Endothelial cell of umbilical vein (primary cell): ENCODE measurements around the gene CALN1. TPM values are rescaled to one million over a fixed set of nuclear protein-coding genes. Genes with fewer than 3 reads are reported as not detected.

ENCODE experiments used
- BruUV-seq: library from RNA; stranded (reverse); fragments of 400-500 nt; replicated peaks from 2 replicates; lab custom pipeline; 2021; lab: Mats Ljungman, UMichigan
- CTCF ChIA-PET: fragments of 300-600, 350-600 bp; sonication (Branson Sonifier 250); formaldehyde crosslinking; loops from one replicate; lab custom pipeline; 2021; ENCODE audit warnings: antibody characterized with exemption, inconsistent platforms; lab: Charles Lee
- POLR2A ChIA-PET: fragments of 300-600, 350-600 bp; sonication (Branson Sonifier 250); formaldehyde crosslinking; loops from one replicate; lab custom pipeline; 2021; ENCODE audit warnings: antibody characterized with exemption, inconsistent platforms; lab: Charles Lee
- DNase-seq: peaks from one replicate; pipeline ENCODE4 v3.0.0-alpha.2; 2011; ENCODE audit warnings: low read depth, low spot score
- FAIRE-seq: peaks from 2 replicates; lab custom pipeline; 2011; peaks lifted over from hg19 to GRCh38; lab: Jason Lieb, UNC
- H2AFZ ChIP-seq: 2 replicates; pipeline ENCODE4 v1.6.0; 2012; ENCODE audit warnings: low read depth, low read length, control low read depth, inconsistent platforms
- H3K27ac ChIP-seq: 2 replicates; pipeline ENCODE4 v1.5.1; 2011; ENCODE audit warnings: low read depth, mild to moderate bottlenecking, control low read depth, low read length, moderate library complexity; ENCODE audit not compliant: insufficient read depth
- H3K27me3 ChIP-seq, 2 experiments: 2 replicates each; pipeline versions ENCODE4 v1.6.0 to v1.6.1; 2011; ENCODE audit warnings: low read length in 2 of 2, mixed read lengths in 1 of 2; ENCODE audit not compliant: control insufficient read depth in 2 of 2, insufficient read depth in 2 of 2
- H3K36me3 ChIP-seq, 2 experiments: 2 replicates in 1 of 2; 3 replicates in 1 of 2; pipeline ENCODE4 v1.5.1; 2011; ENCODE audit warnings: low read length in 2 of 2, mild to moderate bottlenecking in 1 of 2, moderate library complexity in 1 of 2; ENCODE audit not compliant: control insufficient read depth in 2 of 2, insufficient read depth in 2 of 2; ENCODE audit errors: extremely low read depth in 1 of 2
- H3K4me1 ChIP-seq: 3 replicates; pipeline ENCODE4 v1.5.1; 2011; ENCODE audit warnings: mild to moderate bottlenecking, low read length; ENCODE audit not compliant: control insufficient read depth, insufficient read depth; ENCODE audit errors: extremely low read depth
- H3K4me2 ChIP-seq: 2 replicates; pipeline ENCODE4 v1.6.1; 2011; ENCODE audit warnings: low read length, control low read depth, mixed read lengths; ENCODE audit not compliant: insufficient read depth
- H3K4me3 ChIP-seq, 3 experiments: fragments of 200-600 bp in 1 of 3; sonication (generic), shearing (Covaris generic) in 1 of 3; replicated peaks in 1 of 3; 2 replicates each; pipeline ENCODE4 v1.5.1; 2011 to 2016; ENCODE audit warnings: control low read depth in 3 of 3, low read length in 3 of 3, mild to moderate bottlenecking in 2 of 3, inconsistent platforms in 1 of 3, low read depth in 1 of 3, moderate library complexity in 1 of 3; ENCODE audit not compliant: insufficient read depth in 1 of 3
- H3K79me2 ChIP-seq: 2 replicates; pipeline ENCODE4 v1.6.0; 2012; ENCODE audit warnings: low read length, inconsistent platforms; ENCODE audit not compliant: control insufficient read depth, insufficient read depth
- H3K9ac ChIP-seq: replicated peaks from 2 replicates; pipeline ENCODE3; 2011; ENCODE audit warnings: low read length, control low read depth; ENCODE audit not compliant: insufficient read depth; ENCODE audit errors: extremely low read depth
- H3K9me1 ChIP-seq: replicated peaks from 3 replicates; pipeline ENCODE4 v1.6.0; 2011; ENCODE audit warnings: mild to moderate bottlenecking, low read length; ENCODE audit not compliant: control insufficient read depth, insufficient read depth; ENCODE audit errors: extremely low read depth
- H3K9me3 ChIP-seq: replicated peaks from 2 replicates; pipeline ENCODE4 v1.5.1; 2012; ENCODE audit warnings: low read length, inconsistent platforms; ENCODE audit not compliant: control insufficient read depth, insufficient read depth
- H4K20me1 ChIP-seq: replicated peaks from 2 replicates; pipeline ENCODE3; 2011; ENCODE audit warnings: mild to moderate bottlenecking, low read length; ENCODE audit not compliant: control insufficient read depth, insufficient read depth; ENCODE audit errors: extremely low read depth
- CTCF ChIP-seq, 2 donors: IDR thresholded peaks; 1 replicate in 1 of 2; 2 replicates in 1 of 2; pipeline ENCODE4 v1.5.1; 2011; ENCODE audit warnings: low read length in 2 of 2, mild to moderate bottlenecking in 2 of 2, moderate library complexity in 2 of 2, control low read depth in 1 of 2, inconsistent platforms in 1 of 2, low read depth in 1 of 2; ENCODE audit not compliant: insufficient read depth in 1 of 2; ENCODE audit errors: extremely low read depth in 1 of 2
- EZH2 ChIP-seq: IDR thresholded peaks from 2 replicates; pipeline ENCODE4 v1.6.1; 2012; ENCODE audit warnings: borderline replicate concordance, low read depth, mild to moderate bottlenecking, moderate library complexity, low read length, inconsistent platforms; ENCODE audit not compliant: severe bottlenecking
- FOS ChIP-seq: IDR thresholded peaks from 2 replicates; pipeline ENCODE4 v1.6.1; 2011; ENCODE audit warnings: mild to moderate bottlenecking, low read length, moderate library complexity, borderline replicate concordance; ENCODE audit not compliant: insufficient read depth
- GATA2 ChIP-seq: IDR thresholded peaks from 2 replicates; pipeline ENCODE4 v1.7.0; 2011; ENCODE audit warnings: low read depth, mild to moderate bottlenecking, moderate library complexity, mixed read lengths, low read length; ENCODE audit not compliant: insufficient read length, insufficient read depth
- JUN ChIP-seq: IDR thresholded peaks from 2 replicates; pipeline ENCODE4 v1.6.1; 2011; ENCODE audit warnings: borderline replicate concordance, low read depth; ENCODE audit not compliant: insufficient read length, insufficient read depth
- MYC ChIP-seq: IDR thresholded peaks from one replicate; pipeline ENCODE4 v1.6.1; 2011; ENCODE audit warnings: mild to moderate bottlenecking, low read depth, low read length
- POLR2A ChIP-seq: IDR thresholded peaks from 2 replicates; pipeline ENCODE4 v1.6.1; 2012; ENCODE audit warnings: low read depth, mild to moderate bottlenecking, control low read depth, low read length
- POLR2AphosphoS5 ChIP-seq: IDR thresholded peaks from 2 replicates; pipeline ENCODE4 v1.6.1; 2012; ENCODE audit warnings: low read depth, mild to moderate bottlenecking, control low read depth, low read length, moderate library complexity; ENCODE audit not compliant: insufficient read depth
- dilution Hi-C: fragments of 300-500 bp; cut with MboI; formaldehyde crosslinking; loops from one replicate; pipeline ENCODE4 v1.15.0; 2019; ENCODE audit warnings: low sequenced_read_pairs; ENCODE audit not compliant: extremely low pct_ligation_motif_present
- intact Hi-C: fragments of 100-400 bp; cut with micrococcal nuclease; formaldehyde crosslinking; loops from one replicate; pipeline ENCODE4 v1.10.0; 2022
- polyA plus RNA-seq, 4 experiments: library from polyadenylated mRNA; depleted of rRNA in 3 of 4; stranded (reverse) in 3 of 4; unstranded in 1 of 4; fragments of >200 nt; gene quantifications; 2 replicates each; pipeline versions ENCODE4 v1.2.1 to v1.2.3, GENCODE V29; 2011 to 2012; ENCODE audit warnings: missing spikeins in 1 of 4
- total RNA-seq: library from RNA; stranded (reverse); gene quantifications from 2 replicates; pipeline ENCODE4 v1.2.3, GENCODE V29; 2021
- TF ChIP-seq, protein P1 (sequence below): IDR thresholded peaks from 2 replicates; pipeline ENCODE4 v1.6.1; 2011; ENCODE audit not compliant: insufficient read depth, insufficient read length

Gene CALN1
- total and polyA plus RNA-seq, 2 donors (not counting 3 experiments of a cell fraction or from before 2014, with no cell fraction given) = not detected

DNA sequence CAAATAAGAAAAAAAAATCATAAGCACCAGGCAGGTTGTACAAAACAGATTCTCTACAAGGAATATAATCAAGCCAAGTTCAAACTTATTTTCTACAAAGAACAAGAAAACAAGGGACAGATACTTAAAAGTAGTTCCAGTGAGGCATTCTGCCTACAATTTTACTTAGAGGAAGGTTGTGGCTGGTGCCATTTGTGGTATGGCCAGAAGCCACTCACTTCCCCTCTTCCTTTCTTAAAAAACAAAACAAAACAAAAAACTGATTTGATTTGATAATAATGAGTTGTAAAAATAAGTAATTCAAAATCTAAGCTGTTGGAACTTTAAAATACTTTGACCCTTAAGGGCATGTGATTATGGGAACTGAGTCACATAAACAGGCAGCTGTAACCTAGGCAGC, 420.6 kb downstream of the CALN1 start:
- intact Hi-C loops = no loop called here

More for the DNA sequence above, 420.6 kb downstream of the CALN1 start:
- Histone ChIP-seq H3K4me1 (no peaks in the 10 kb centered on the region), H3K27me3 (no peaks in the 10 kb centered on the region), H4K20me1 (no peaks in the 10 kb centered on the region), H3K4me3 (no peak overlapping the region), H2AFZ (no peak overlapping the region), H3K9ac (no peak overlapping the region), H3K9me1 (no peaks in the 10 kb centered on the region), H3K36me3 (no peaks in the 10 kb centered on the region), H3K4me2 (no peak overlapping the region), H3K27ac (no peak overlapping the region), H3K9me3 (peaks cover 1% of the 10 kb centered on the region), H3K79me2 (no peaks in the 10 kb centered on the region)
- dilution Hi-C loops = no loop called here
- BruUV-seq = no TSS peak
- DNase-seq (no peak), FAIRE-seq (no peak)
- CTCF ChIA-PET = no interaction called here
- TF ChIP-seq EZH2 (no peak), JUN (no peak), CTCF (IDR thresholded peaks at IDR 0.05; ENCODE audit: extremely low read depth in 1 of 2, insufficient read depth in 1 of 2, low read depth in 1 of 2, low read length in 2 of 2) (no peak), FOS (no peak), POLR2AphosphoS5 (no peak), MYC (no peak), POLR2A (no peak), GATA2 (no peak)
- TF ChIP-seq, protein P1, sequence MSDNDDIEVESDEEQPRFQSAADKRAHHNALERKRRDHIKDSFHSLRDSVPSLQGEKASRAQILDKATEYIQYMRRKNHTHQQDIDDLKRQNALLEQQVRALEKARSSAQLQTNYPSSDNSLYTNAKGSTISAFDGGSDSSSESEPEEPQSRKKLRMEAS = no peak
- POLR2A ChIA-PET = no interaction called here
